SK-N-SH treated with all-trans-retinoic acid at 6 μM for 48 hours (cell line): ENCODE data around the gene STARD9.

ENCODE experiments used
- ARNTL ChIP-seq: fragments of 450-650 bp; formaldehyde crosslinking; IDR thresholded peaks from 2 replicates; pipeline ENCODE4 v1.5.0; 2020; ENCODE audit warnings: low read depth, mild to moderate bottlenecking, moderate library complexity, borderline replicate concordance
- BACH2 ChIP-seq: fragments of 250-450 bp; sonication (Bioruptor Pico); IDR thresholded peaks from 2 replicates; pipeline ENCODE4 v1.9.0; 2021; ENCODE audit warnings: mild to moderate bottlenecking, borderline replicate concordance
- CREB5 ChIP-seq: fragments of 250-450 bp; sonication (Bioruptor Pico); IDR thresholded peaks from 2 replicates; pipeline ENCODE4 v1.5.1; 2020; ENCODE audit warnings: low read depth, mild to moderate bottlenecking, moderate library complexity
- ISL1 ChIP-seq: fragments of 250-450 bp; sonication (Bioruptor Pico); IDR thresholded peaks from 2 replicates; pipeline ENCODE4 v2.1.2; 2022; ENCODE audit warnings: mild to moderate bottlenecking, moderate library complexity
- POU6F1 ChIP-seq: fragments of 250-450 bp; sonication (Bioruptor Pico); IDR thresholded peaks from 2 replicates; pipeline ENCODE4 v1.8.0; 2021; ENCODE audit warnings: low read depth, mild to moderate bottlenecking, moderate library complexity, borderline replicate concordance
- SNAI2 ChIP-seq: fragments of 250-450 bp; sonication (Bioruptor Pico); IDR thresholded peaks from 2 replicates; pipeline ENCODE4 v1.5.0; 2020; ENCODE audit warnings: mild to moderate bottlenecking, moderate library complexity
- TOX ChIP-seq: fragments of 250-450 bp; sonication (Bioruptor Pico); IDR thresholded peaks from 2 replicates; pipeline ENCODE4 v1.8.0; 2021; ENCODE audit warnings: mild to moderate bottlenecking, moderate library complexity, borderline replicate concordance
- ZC3H10 ChIP-seq: fragments of 250-450 bp; sonication (Bioruptor Pico); IDR thresholded peaks from 2 replicates; pipeline ENCODE4 v1.5.1; 2021; ENCODE audit warnings: mild to moderate bottlenecking, moderate library complexity
- ZFP3 ChIP-seq: fragments of 250-450 bp; sonication (Bioruptor Pico); IDR thresholded peaks from 2 replicates; pipeline ENCODE4 v1.5.0; 2020; ENCODE audit warnings: mild to moderate bottlenecking, moderate library complexity
- ZFP30 ChIP-seq: fragments of 450-650 bp; formaldehyde crosslinking; IDR thresholded peaks from 2 replicates; pipeline ENCODE4 v1.5.0; 2022; ENCODE audit warnings: mild to moderate bottlenecking, moderate library complexity
- TF ChIP-seq, protein P1 (sequence below): fragments of 250-450 bp; sonication (Bioruptor Pico); IDR thresholded peaks from 2 replicates; pipeline ENCODE4 v1.8.0; 2020; ENCODE audit warnings: mild to moderate bottlenecking, moderate library complexity, borderline replicate concordance

DNA sequence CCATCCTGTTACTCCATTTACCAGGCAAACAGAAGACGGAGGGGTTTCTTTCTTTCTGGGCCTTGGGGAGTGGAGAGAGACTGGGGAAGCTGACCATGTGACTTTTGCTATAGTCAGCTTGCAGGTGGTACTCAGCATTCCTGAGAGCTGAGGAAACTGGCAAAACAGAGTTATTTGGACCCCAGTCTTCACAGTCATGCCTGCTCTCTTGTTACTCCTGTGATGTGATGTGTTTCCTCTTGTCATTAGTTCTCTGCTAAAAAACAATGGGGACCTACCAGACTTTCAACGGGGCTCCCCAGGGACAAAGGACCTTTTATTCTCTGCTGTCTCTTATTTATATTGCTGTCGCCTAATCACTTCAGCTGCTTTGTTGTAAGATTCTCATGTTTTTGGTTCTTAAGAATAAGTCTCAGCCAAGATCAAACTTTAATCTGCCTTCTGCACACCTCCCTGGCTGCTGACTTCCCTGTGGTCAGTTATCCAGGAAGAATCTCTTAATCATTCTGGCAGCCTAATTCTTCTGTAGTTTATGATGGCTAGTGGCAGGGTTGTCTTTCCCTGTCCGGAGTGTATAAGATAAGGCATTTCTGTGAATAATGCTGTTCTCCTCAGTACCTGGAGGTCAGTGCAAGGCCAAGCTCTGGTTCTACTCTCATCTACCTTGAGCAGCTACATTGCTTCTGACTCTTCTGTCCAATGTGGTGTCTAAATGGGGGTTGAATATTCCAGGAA lies 8.8 kb downstream of the STARD9 start:
- TF ChIP-seq TOX: no peak
- TF ChIP-seq, protein P1, sequence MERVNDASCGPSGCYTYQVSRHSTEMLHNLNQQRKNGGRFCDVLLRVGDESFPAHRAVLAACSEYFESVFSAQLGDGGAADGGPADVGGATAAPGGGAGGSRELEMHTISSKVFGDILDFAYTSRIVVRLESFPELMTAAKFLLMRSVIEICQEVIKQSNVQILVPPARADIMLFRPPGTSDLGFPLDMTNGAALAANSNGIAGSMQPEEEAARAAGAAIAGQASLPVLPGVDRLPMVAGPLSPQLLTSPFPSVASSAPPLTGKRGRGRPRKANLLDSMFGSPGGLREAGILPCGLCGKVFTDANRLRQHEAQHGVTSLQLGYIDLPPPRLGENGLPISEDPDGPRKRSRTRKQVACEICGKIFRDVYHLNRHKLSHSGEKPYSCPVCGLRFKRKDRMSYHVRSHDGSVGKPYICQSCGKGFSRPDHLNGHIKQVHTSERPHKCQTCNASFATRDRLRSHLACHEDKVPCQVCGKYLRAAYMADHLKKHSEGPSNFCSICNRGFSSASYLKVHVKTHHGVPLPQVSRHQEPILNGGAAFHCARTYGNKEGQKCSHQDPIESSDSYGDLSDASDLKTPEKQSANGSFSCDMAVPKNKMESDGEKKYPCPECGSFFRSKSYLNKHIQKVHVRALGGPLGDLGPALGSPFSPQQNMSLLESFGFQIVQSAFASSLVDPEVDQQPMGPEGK (CRISPR knock-in tag): no peak
- 0 out of 2 replicates have a peak, but pooled peaks have one; percentile 14 for TF ChIP-seq ISL1
- no peak for TF ChIP-seq ARNTL
- no peak for TF ChIP-seq CREB5
- TF ChIP-seq ZFP30 (CRISPR knock-in tag): no peak
- no peak for TF ChIP-seq ZFP3 (CRISPR knock-in tag)
- no peak for TF ChIP-seq SNAI2 (CRISPR knock-in tag)
- no peak for TF ChIP-seq ZC3H10 (CRISPR knock-in tag)
- no peak for TF ChIP-seq POU6F1 (CRISPR knock-in tag)
- no peak for TF ChIP-seq BACH2
